H1 (cell line): ENCODE measurements around the gene PLA2G4D. TPM values are rescaled to one million over a fixed set of nuclear protein-coding genes. Genes with fewer than 3 reads are reported as not detected.

ENCODE experiments used
- CTCF ChIA-PET: fragments of 300-600 bp; sonication (Branson Sonifier 250); formaldehyde crosslinking; loops from one replicate; lab custom pipeline; 2021; ENCODE audit not compliant: partially characterized antibody; lab: Charles Lee
- POLR2A ChIA-PET: fragments of 300-600 bp; sonication (Branson Sonifier 250); formaldehyde crosslinking; loops from one replicate; lab custom pipeline; 2021; ENCODE audit warnings: inconsistent platforms; ENCODE audit not compliant: partially characterized antibody; lab: Charles Lee
- DNase-seq, 2 experiments: peaks; one replicate each; pipeline versions ENCODE4 v3.0.0 to v3.0.0-alpha.2; 2010 to 2022; ENCODE audit warnings: low spot score in 2 of 2, low read depth in 1 of 2, mixed read lengths in 1 of 2
- FAIRE-seq: peaks from 2 replicates; lab custom pipeline; 2011; peaks lifted over from hg19 to GRCh38; lab: Jason Lieb, UNC
- H2AFZ ChIP-seq: 2 replicates; pipeline ENCODE4 v1.8.1; 2012; ENCODE audit warnings: low read length, inconsistent platforms
- H2AK5ac ChIP-seq: 2 replicates; pipeline ENCODE4 v1.6.1; 2013; ENCODE audit warnings: low read depth, low read length
- H2BK120ac ChIP-seq: replicated peaks from 2 replicates; pipeline ENCODE3; 2013; ENCODE audit warnings: low read depth, low read length, inconsistent platforms
- H2BK12ac ChIP-seq: 2 replicates; pipeline ENCODE4 v1.6.1; 2013; ENCODE audit warnings: low read depth, low read length
- H2BK15ac ChIP-seq: 2 replicates; pipeline ENCODE4 v1.6.1; 2013; ENCODE audit warnings: low read length
- H2BK20ac ChIP-seq: 2 replicates; pipeline ENCODE4 v1.6.1; 2013; ENCODE audit warnings: low read length
- H2BK5ac ChIP-seq: 2 replicates; pipeline ENCODE4 v1.6.1; 2013; ENCODE audit warnings: low read depth, low read length
- H3K14ac ChIP-seq: 2 replicates; pipeline ENCODE4 v1.6.1; 2013; ENCODE audit warnings: inconsistent platforms; ENCODE audit not compliant: insufficient read length
- H3K18ac ChIP-seq: 2 replicates; pipeline ENCODE4 v1.6.1; 2013; ENCODE audit warnings: low read length; ENCODE audit errors: extremely low read depth
- H3K23ac ChIP-seq: 2 replicates; pipeline ENCODE4 v1.6.1; 2013; ENCODE audit warnings: inconsistent platforms; ENCODE audit not compliant: insufficient read length
- H3K23me2 ChIP-seq: 2 replicates; pipeline ENCODE4 v1.6.1; 2013; ENCODE audit warnings: low read depth, low read length
- H3K27ac ChIP-seq: 2 replicates; pipeline ENCODE4 v1.6.1; 2011; ENCODE audit warnings: low read depth, low read length, inconsistent platforms
- H3K27me3 ChIP-seq, 4 experiments: replicated peaks in 1 of 4; 1 replicate in 1 of 4; 2 replicates in 3 of 4; pipeline versions ENCODE4 v1.6.1 to v1.8.1; 2011 to 2013; ENCODE audit warnings: low read length in 3 of 4, mild to moderate bottlenecking in 3 of 4, inconsistent platforms in 2 of 4, mixed read lengths in 2 of 4, moderate library complexity in 1 of 4; ENCODE audit not compliant: control insufficient read depth in 3 of 4, insufficient read depth in 3 of 4; ENCODE audit errors: extremely low read depth in 1 of 4
- H3K36me3 ChIP-seq, 4 experiments: 2 replicates each; pipeline versions ENCODE4 v1.6.1 to v1.8.1; 2011 to 2013; ENCODE audit warnings: mild to moderate bottlenecking in 4 of 4, low read length in 3 of 4, moderate library complexity in 2 of 4, control low read depth in 1 of 4, inconsistent platforms in 1 of 4; ENCODE audit not compliant: insufficient read depth in 4 of 4, control insufficient read depth in 2 of 4
- H3K4ac ChIP-seq: replicated peaks from 2 replicates; pipeline ENCODE3; 2013; ENCODE audit warnings: low read length, low read depth, mixed read lengths, inconsistent platforms; ENCODE audit not compliant: insufficient read length
- H3K4me1 ChIP-seq, 4 experiments: replicated peaks in 1 of 4; 1 replicate in 1 of 4; 2 replicates in 3 of 4; pipeline versions ENCODE4 v1.6.1 to v1.8.1; 2011 to 2013; ENCODE audit warnings: low read length in 3 of 4, inconsistent platforms in 2 of 4, mixed read lengths in 1 of 4; ENCODE audit not compliant: insufficient read depth in 4 of 4, control insufficient read depth in 3 of 4
- H3K4me2 ChIP-seq, 2 experiments: 2 replicates each; pipeline versions ENCODE4 v1.6.1 to v1.8.1; 2011 to 2013; ENCODE audit warnings: low read depth in 2 of 2, low read length in 2 of 2, control low read depth in 1 of 2, inconsistent platforms in 1 of 2, mild to moderate bottlenecking in 1 of 2; ENCODE audit not compliant: insufficient read depth in 1 of 2
- H3K4me3 ChIP-seq, 4 experiments: fragments of 200-600, 300-600 bp in 1 of 4; sonication (generic), shearing (Covaris generic), sonication (Bioruptor Twin) in 1 of 4; 2 replicates each; pipeline versions ENCODE4 v1.5.1 to v1.8.1; 2011 to 2016; ENCODE audit warnings: low read length in 4 of 4, low read depth in 3 of 4, control low read depth in 2 of 4, inconsistent platforms in 2 of 4, mild to moderate bottlenecking in 2 of 4, mixed read lengths in 1 of 4, moderate library complexity in 1 of 4; ENCODE audit not compliant: insufficient read depth in 2 of 4; ENCODE audit errors: extremely low read depth in 1 of 4
- H3K56ac ChIP-seq: replicated peaks from 2 replicates; pipeline ENCODE3; 2013; ENCODE audit warnings: low read depth, mild to moderate bottlenecking, mixed read lengths, low read length, inconsistent platforms; ENCODE audit not compliant: insufficient read length
- H3K79me1 ChIP-seq: 2 replicates; pipeline ENCODE4 v1.6.1; 2013; ENCODE audit warnings: low read depth, low read length, control low read depth
- H3K79me2 ChIP-seq, 2 experiments: 2 replicates each; pipeline versions ENCODE4 v1.6.1 to v1.8.1; 2012 to 2013; ENCODE audit warnings: low read length in 2 of 2, mild to moderate bottlenecking in 2 of 2, inconsistent platforms in 1 of 2; ENCODE audit not compliant: insufficient read depth in 2 of 2, control insufficient read depth in 1 of 2
- H3K9ac ChIP-seq, 4 experiments: replicated peaks in 1 of 4; 1 replicate in 1 of 4; 2 replicates in 3 of 4; pipeline versions ENCODE4 v1.6.1 to v1.8.1; 2011 to 2013; ENCODE audit warnings: low read depth in 3 of 4, low read length in 3 of 4, control low read depth in 2 of 4, mild to moderate bottlenecking in 2 of 4, moderate library complexity in 2 of 4, inconsistent platforms in 1 of 4; ENCODE audit errors: extremely low read depth in 1 of 4
- H3K9me3 ChIP-seq, 2 experiments: 2 replicates each; pipeline versions ENCODE4 v1.6.1 to v1.8.1; 2012 to 2013; ENCODE audit warnings: mild to moderate bottlenecking in 2 of 2, moderate library complexity in 2 of 2, control low read depth in 1 of 2, inconsistent platforms in 1 of 2, low read depth in 1 of 2, low read length in 1 of 2, mixed read lengths in 1 of 2; ENCODE audit not compliant: insufficient read depth in 2 of 2
- H4K20me1 ChIP-seq, 2 experiments: replicated peaks in 1 of 2; 2 replicates each; pipeline versions ENCODE3 to v1.8.1; 2011 to 2013; ENCODE audit warnings: inconsistent platforms in 2 of 2, low read length in 2 of 2, mild to moderate bottlenecking in 1 of 2; ENCODE audit not compliant: insufficient read depth in 2 of 2, control insufficient read depth in 1 of 2
- H4K5ac ChIP-seq: 2 replicates; pipeline ENCODE4 v1.6.1; 2013; ENCODE audit warnings: low read length, low read depth, mixed read lengths, inconsistent platforms; ENCODE audit not compliant: insufficient read length
- H4K8ac ChIP-seq: 2 replicates; pipeline ENCODE4 v1.8.0; 2013; ENCODE audit warnings: mild to moderate bottlenecking, moderate library complexity, low read length, inconsistent platforms; ENCODE audit not compliant: insufficient read depth; ENCODE audit errors: extremely low read depth
- H4K91ac ChIP-seq: replicated peaks from 2 replicates; pipeline ENCODE3; 2013; ENCODE audit warnings: low read length, mixed read lengths, inconsistent platforms; ENCODE audit not compliant: insufficient read length
- CHD2 ChIP-seq: IDR thresholded peaks from 2 replicates; pipeline ENCODE4 v1.6.1; 2012; ENCODE audit warnings: low read length, improper control_type of control experiment
- CTCF ChIP-seq, 3 experiments: IDR thresholded peaks; 1 replicate in 2 of 3; 2 replicates in 1 of 3; pipeline versions ENCODE4 v1.5.1 to v1.6.1; 2011; ENCODE audit warnings: low read length in 3 of 3, mild to moderate bottlenecking in 3 of 3, inconsistent platforms in 2 of 3, low read depth in 1 of 3, moderate library complexity in 1 of 3; ENCODE audit not compliant: insufficient read depth in 1 of 3; ENCODE audit errors: control extremely low read depth in 1 of 3
- EGR1 ChIP-seq: IDR thresholded peaks from 2 replicates; pipeline ENCODE4 v1.6.1; 2011; ENCODE audit warnings: low read depth, low read length, borderline replicate concordance
- EZH2 ChIP-seq: fragments of 200-600 bp; sonication (generic); IDR thresholded peaks from 2 replicates; pipeline ENCODE4 v1.7.1; 2012; ENCODE audit warnings: low read depth, mild to moderate bottlenecking, moderate library complexity, low read length, inconsistent platforms; ENCODE audit not compliant: severe bottlenecking
- NANOG ChIP-seq: IDR thresholded peaks from 2 replicates; pipeline ENCODE4 v1.6.1; 2011; ENCODE audit warnings: low read length, low read depth, mild to moderate bottlenecking, inconsistent platforms; ENCODE audit not compliant: insufficient read depth, poor library complexity, severe bottlenecking
- POU5F1 ChIP-seq: IDR thresholded peaks from 2 replicates; pipeline ENCODE4 v1.6.1; 2011; ENCODE audit warnings: low read depth, mild to moderate bottlenecking, low read length, moderate library complexity
- RBBP5 ChIP-seq: IDR thresholded peaks from 2 replicates; pipeline ENCODE4 v1.7.1; 2012; ENCODE audit warnings: low read depth, mild to moderate bottlenecking, inconsistent platforms, low read length, moderate library complexity, borderline replicate concordance
- RNF2 ChIP-seq: fragments of 200-900, 300-1000 bp; sonication (generic); IDR thresholded peaks from 2 replicates; pipeline ENCODE4 v1.7.1; 2016; ENCODE audit warnings: borderline replicate concordance, low read depth, mild to moderate bottlenecking, antibody characterized with exemption, low read length; ENCODE audit not compliant: poor library complexity, severe bottlenecking; ENCODE audit errors: missing control alignments
- SIX5 ChIP-seq: IDR thresholded peaks from 2 replicates; pipeline ENCODE4 v1.6.1; 2011; ENCODE audit warnings: mild to moderate bottlenecking, low read depth, low read length
- TAF1 ChIP-seq: IDR thresholded peaks from 2 replicates; pipeline ENCODE4 v1.6.1; 2011; ENCODE audit warnings: mild to moderate bottlenecking, low read depth, low read length
- TBP ChIP-seq: IDR thresholded peaks from 2 replicates; pipeline ENCODE4 v1.6.1; 2011; ENCODE audit warnings: low read depth, low read length, improper control_type of control experiment
- WGBS, 2 experiments: shearing (Covaris generic) in 1 of 2; methylation state at CpG; one replicate each; pipeline versions ENCODE4 v1.1.6 to v1.1.7; 2013 to 2015; ENCODE audit warnings: low lambda C conversion rate in 2 of 2, mixed read lengths in 2 of 2, inconsistent platforms in 1 of 2, low coverage in 1 of 2, missing lambda C conversion rate in 1 of 2; ENCODE audit not compliant: insufficient replicate concordance in 2 of 2, insufficient coverage in 1 of 2, insufficient read length in 1 of 2; ENCODE audit errors: extremely low coverage in 1 of 2, missing lambda C conversion rate in 1 of 2; 5-methylcytosine and 5-hydroxymethylcytosine counted together
- polyA plus RNA-seq, 7 experiments: library from polyadenylated mRNA; depleted of rRNA in 3 of 7; stranded (reverse) in 5 of 7; unstranded in 2 of 7; fragments of >200 nt in 5 of 7; fragments of 200-250 nt in 2 of 7; gene quantifications; 1 replicate in 5 of 7; 2 replicates in 1 of 7; 4 replicates in 1 of 7; pipeline versions ENCODE4 v1.2.1 to v1.2.3, GENCODE V29; 2011 to 2013; ENCODE audit warnings: missing spikeins in 2 of 7, mixed read lengths in 2 of 7
- total RNA-seq: library from RNA; stranded (reverse); fragmentation: NEBNext Ultra II Directional; extraction: Animal tissue kit (Norgen Biotek cat#: 25700); gene quantifications from 2 replicates; pipeline ENCODE4 v1.2.1, GENCODE V29; 2021

Gene PLA2G4D
- total and polyA plus RNA-seq, 2 of the 8 experiments (the other 6 are each of a cell fraction or from before 2014, with no cell fraction given): 0.07 to 0.18 TPM

- CTCF ChIA-PET: interaction anchor here (1.0 to 3.2 kb wide), 5 partner anchors 9 to 115 kb away, joined by 3 to 18 read pairs (median 4); no protein-coding TSS in a partner anchor
- no peak overlapping the region for H2BK120ac ChIP-seq
- no peaks in the 10 kb centered on the region for H3K36me3 ChIP-seq
- no peak overlapping the region for H2BK20ac ChIP-seq
- H3K4me2 ChIP-seq: no peak overlapping the region
- H3K27ac ChIP-seq: no peak overlapping the region
- no peak overlapping the region for H2AK5ac ChIP-seq
- H3K4me1 ChIP-seq: peaks cover 2 to 4% (median 3%) of the 10 kb centered on the region in 4 experiments; a peak in 5 of 7 replicates
- peaks cover 0 to 3% of the 10 kb centered on the region in 2 experiments; a peak in 1 of 4 replicates for H3K9me3 ChIP-seq
- no peaks in the 10 kb centered on the region for H3K79me1 ChIP-seq
- no peaks in the 10 kb centered on the region for H3K79me2 ChIP-seq
- no peak overlapping the region for H3K9ac ChIP-seq
- H4K5ac ChIP-seq: no peak overlapping the region
- H2BK15ac ChIP-seq: no peak overlapping the region
- H3K14ac ChIP-seq: no peak overlapping the region
- no peak for FAIRE-seq
- DNase-seq: no peak
- no peaks in the 10 kb centered on the region; a peak in 1 of 7 replicates for H3K27me3 ChIP-seq
- no peak overlapping the region for H3K4me3 ChIP-seq
- no peak overlapping the region for H2BK12ac ChIP-seq
- no peak overlapping the region for H2BK5ac ChIP-seq
- no peak overlapping the region for H3K4ac ChIP-seq
- H3K56ac ChIP-seq: no peak overlapping the region
- 88% methylated on average over 6 of the region's 6 CpGs; no CpG with 5 or more reads in 1 of the 2 experiments for WGBS, 2 experiments
- H4K20me1 ChIP-seq: no peaks in the 10 kb centered on the region
- no peak overlapping the region for H3K23ac ChIP-seq
- no peaks in the 10 kb centered on the region; the same call in 1 of the 2 replicates for H3K23me2 ChIP-seq
- no peak overlapping the region for H2AFZ ChIP-seq
- H4K91ac ChIP-seq: no peak overlapping the region
- no peak overlapping the region for H3K18ac ChIP-seq
- POLR2A ChIA-PET: no interaction called here
- H4K8ac ChIP-seq: no peak overlapping the region
- TF ChIP-seq RBBP5: no peak
- TF ChIP-seq EZH2: no peak
- TF ChIP-seq CTCF (IDR thresholded peaks at IDR 0.05; ENCODE audit: control extremely low read depth in 1 of 3, insufficient read depth in 1 of 3, low read depth in 1 of 3, low read length in 3 of 3): no peak
- no peak for TF ChIP-seq SIX5
- TF ChIP-seq NANOG: no peak
- no peak for TF ChIP-seq RNF2
- TF ChIP-seq CHD2: no peak
- TF ChIP-seq POU5F1: no peak
- no peak for TF ChIP-seq TBP
- TF ChIP-seq EGR1: no peak
- no peak for TF ChIP-seq TAF1
Measured at GRCh38 chr15:42038401-42038800, 56.0 kb downstream of the PLA2G4D start.
